ENCODE data around the gene TSPAN17. TPM values are rescaled to one million over a fixed set of nuclear protein-coding genes. Genes with fewer than 3 reads are reported as not detected.

TSPAN17 gene
- total RNA-seq, 6 experiments from 2014 or later: 10.9 to 20.8 (median 13.6) TPM

DNA sequence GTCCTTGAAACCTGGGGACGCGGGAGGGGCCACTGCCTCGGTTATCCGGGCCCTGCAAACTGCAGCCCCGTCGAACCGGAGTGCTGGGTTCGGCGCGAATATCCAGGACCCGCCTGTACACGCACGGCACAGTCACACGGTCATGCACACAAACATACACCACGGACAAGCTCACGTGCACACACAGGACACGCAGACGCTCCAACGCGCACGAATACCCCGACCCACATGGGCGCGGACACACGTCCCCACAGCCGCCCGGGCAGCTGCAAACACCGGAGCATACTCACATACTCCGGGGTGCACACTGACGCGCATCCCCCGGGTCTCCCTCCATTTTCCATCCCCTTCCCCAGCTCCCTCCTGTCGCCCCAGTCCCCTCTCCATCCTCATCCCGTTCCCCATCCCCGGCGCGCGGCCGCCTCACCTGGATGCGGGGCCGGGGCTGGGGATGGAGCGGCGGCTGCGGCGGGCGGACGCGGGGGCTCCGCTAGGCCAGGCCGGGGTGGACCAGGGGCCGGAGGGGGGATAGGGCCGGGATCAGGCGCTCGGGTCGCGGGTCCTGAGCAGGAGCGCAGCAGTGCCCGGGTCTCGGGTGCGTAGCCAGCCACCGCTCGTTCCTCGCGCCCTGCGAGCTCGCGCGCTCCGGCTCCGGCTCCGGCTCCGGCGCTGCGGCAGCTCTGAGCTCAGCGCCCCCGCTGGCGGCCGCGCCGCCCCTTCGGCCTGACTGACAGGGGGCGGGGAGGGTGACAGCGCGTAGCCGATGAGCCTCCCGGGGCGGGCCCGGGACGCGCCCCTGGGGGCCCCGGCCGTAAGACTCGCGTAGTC lies 17.2 kb upstream of the TSPAN17 start, which contains the start of the genes EIF4E1B and SNCB:
TSS of gene EIF4E1B (plus strand) at position 823 of the 828 bp plus-strand sequence. CDS start 12,113 bp downstream, outside the sequence.
TSS of gene SNCB (minus strand) at position 682 of the 828 bp plus-strand sequence. CDS start 880 bp downstream, outside the sequence.
- 0% methylated on average over 18 of the region's 94 CpGs for WGBS (ENCODE audit: insufficient coverage, low coverage, low lambda C conversion rate, missing lambda C conversion rate)
- TF ChIP-seq, protein P1, sequence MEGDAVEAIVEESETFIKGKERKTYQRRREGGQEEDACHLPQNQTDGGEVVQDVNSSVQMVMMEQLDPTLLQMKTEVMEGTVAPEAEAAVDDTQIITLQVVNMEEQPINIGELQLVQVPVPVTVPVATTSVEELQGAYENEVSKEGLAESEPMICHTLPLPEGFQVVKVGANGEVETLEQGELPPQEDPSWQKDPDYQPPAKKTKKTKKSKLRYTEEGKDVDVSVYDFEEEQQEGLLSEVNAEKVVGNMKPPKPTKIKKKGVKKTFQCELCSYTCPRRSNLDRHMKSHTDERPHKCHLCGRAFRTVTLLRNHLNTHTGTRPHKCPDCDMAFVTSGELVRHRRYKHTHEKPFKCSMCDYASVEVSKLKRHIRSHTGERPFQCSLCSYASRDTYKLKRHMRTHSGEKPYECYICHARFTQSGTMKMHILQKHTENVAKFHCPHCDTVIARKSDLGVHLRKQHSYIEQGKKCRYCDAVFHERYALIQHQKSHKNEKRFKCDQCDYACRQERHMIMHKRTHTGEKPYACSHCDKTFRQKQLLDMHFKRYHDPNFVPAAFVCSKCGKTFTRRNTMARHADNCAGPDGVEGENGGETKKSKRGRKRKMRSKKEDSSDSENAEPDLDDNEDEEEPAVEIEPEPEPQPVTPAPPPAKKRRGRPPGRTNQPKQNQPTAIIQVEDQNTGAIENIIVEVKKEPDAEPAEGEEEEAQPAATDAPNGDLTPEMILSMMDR (IDR thresholded peaks at IDR 0.05): no peak
- Histone ChIP-seq H3K27me3 (peaks cover 4 to 5% of the 10 kb centered on the region in 2 donors), H3K36me3 (no peaks in the 10 kb centered on the region), H3K9me3 (no peaks in the 10 kb centered on the region), H3K4me1 (peaks cover 0 to 11% (median 0%) of the 10 kb centered on the region in 4 donors), H3K4me3 (no peak within 1 kb of the TSS), H3K27ac (no peak within 1 kb of the TSS)
- DNase-seq: no peak
- intact Hi-C loops (cut with DNase I): no loop called here
- peak; percentile 50 to 65 (median 62) for ATAC-seq

DNA sequence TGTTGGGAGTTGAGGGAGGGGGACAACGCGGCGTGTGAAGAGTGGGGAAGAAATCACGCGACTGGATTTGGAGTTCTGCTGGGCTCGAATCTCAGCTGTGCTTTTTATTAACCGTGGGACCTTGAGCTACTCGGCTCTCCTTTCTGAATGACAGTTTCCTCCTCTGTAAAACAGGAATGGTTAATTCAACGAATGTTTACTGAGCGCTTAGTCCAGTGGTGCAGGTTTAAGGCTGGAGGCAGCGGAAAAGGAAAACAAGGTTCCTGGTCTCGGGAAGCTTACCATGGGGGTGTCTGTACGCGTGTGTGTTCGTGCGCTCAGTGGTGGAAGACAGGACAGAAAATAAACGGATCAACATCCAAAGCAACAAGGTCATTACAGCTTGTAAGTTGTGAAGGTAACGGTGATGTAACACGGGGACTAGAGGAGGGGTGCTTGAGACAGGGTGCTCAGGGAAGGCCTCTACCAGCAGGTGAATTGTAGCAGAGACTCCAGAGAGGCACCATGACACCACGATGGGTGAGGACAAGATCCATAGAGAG lies 16.5 kb upstream of the TSPAN17 start:
- no peaks in the 10 kb centered on the region for H3K36me3 ChIP-seq
- peaks cover 4 to 5% of the 10 kb centered on the region in 2 donors for H3K27me3 ChIP-seq
- H3K4me1 ChIP-seq: peaks cover 0 to 11% (median 0%) of the 10 kb centered on the region in 4 donors
- intact Hi-C loops (cut with DNase I): no loop called here
- ATAC-seq (no peak), DNase-seq (no peak)
- 7% methylated on average over 14 of the region's 20 CpGs for whole genome bisulfite sequencing (ENCODE audit: insufficient coverage, low coverage, low lambda C conversion rate, missing lambda C conversion rate)
- H3K27ac ChIP-seq: no peak overlapping the region
- no peaks in the 10 kb centered on the region for H3K9me3 ChIP-seq
- H3K4me3 ChIP-seq: no peak overlapping the region
- TF ChIP-seq, protein P1 (IDR thresholded peaks at IDR 0.05): no peak
- TF ChIP-seq POLR2A (IDR thresholded peaks at IDR 0.05): no peak

DNA sequence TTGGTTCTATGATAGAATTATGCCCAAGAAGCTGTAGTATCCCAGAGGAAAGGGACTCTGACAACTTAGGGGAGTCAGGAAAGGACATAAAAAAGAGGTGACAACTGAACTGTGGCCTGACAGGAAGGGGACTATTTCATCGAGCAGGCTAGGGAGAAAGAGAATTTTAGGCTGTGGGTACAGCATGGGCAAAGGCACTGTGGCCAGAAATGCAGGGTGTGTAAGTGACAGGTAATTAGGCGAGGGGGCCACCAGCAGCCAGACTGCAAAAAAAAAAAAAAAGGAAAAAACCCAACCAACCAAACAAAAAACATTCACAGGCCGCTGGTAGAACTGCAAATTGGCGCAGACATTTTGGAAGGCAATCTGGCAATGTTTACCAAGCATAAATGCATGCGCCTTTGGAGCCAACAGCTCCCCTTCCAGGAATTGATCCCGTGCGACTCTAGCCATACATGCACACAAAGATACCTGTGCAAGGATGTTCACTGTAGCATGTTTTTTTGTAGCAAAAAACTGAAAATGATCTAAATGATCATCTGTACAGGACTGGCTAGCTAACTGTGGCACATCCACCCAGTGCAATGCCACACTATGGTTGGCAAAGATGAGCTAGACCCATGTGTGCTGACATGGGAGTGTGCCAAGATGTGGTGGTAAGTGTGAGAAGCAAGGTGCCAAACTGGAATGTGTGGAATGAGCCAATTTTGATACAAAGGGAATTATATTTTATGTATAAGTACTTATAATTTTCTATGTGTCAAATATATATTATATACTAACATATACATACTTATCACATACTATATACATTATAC lies 15.7 kb upstream of the TSPAN17 start:
- TF ChIP-seq POLR2A (IDR thresholded peaks at IDR 0.05): no peak
- TF ChIP-seq, protein P1 (IDR thresholded peaks at IDR 0.05): no peak
- Histone ChIP-seq H3K4me1 (peaks cover 0 to 11% (median 0%) of the 10 kb centered on the region in 4 donors), H3K27ac (no peak overlapping the region), H3K27me3 (peaks cover 4 to 5% of the 10 kb centered on the region in 2 donors), H3K36me3 (no peaks in the 10 kb centered on the region), H3K4me3 (no peak overlapping the region), H3K9me3 (no peaks in the 10 kb centered on the region)
- intact Hi-C loops (cut with DNase I): no loop called here
- ATAC-seq (no peak), DNase-seq (no peak)
- WGBS (ENCODE audit: insufficient coverage, low coverage, low lambda C conversion rate, missing lambda C conversion rate): 59% methylated on average over 7 of the region's 7 CpGs

DNA sequence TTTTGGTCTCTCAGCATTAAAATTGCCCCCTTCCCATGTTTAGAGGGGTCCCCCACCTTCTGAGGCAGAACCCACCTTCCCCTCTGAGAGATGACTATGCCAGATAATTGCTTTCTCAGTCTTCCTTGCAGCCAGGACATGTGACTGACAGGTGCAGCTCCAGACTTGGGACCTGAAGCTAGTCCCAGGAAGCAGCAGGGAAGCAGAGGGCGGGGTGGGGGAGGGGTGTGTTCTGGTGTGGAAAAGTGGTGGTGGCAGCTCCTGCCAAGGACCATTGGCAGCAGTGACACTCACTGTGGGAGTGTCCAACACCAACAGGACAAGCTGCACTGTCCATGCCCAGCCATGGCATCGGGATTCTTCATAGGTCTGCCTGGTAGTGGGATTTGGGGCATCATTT lies 14.5 kb upstream of the TSPAN17 start:
- ATAC-seq (no peak), DNase-seq (no peak)
- H3K27ac ChIP-seq: no peak overlapping the region
- peaks cover 0 to 11% (median 0%) of the 10 kb centered on the region in 4 donors for H3K4me1 ChIP-seq
- H3K36me3 ChIP-seq: no peaks in the 10 kb centered on the region
- no CpG with 5 or more reads among the region's 2 CpGs for WGBS (ENCODE audit: insufficient coverage, low coverage, low lambda C conversion rate, missing lambda C conversion rate)
- TF ChIP-seq, protein P1 (IDR thresholded peaks at IDR 0.05): no peak
- no peak for TF ChIP-seq POLR2A (IDR thresholded peaks at IDR 0.05)
- intact Hi-C loops (cut with DNase I): no loop called here
- no peak overlapping the region for H3K4me3 ChIP-seq
- H3K27me3 ChIP-seq: peaks cover 4 to 5% of the 10 kb centered on the region in 2 donors
- H3K9me3 ChIP-seq: no peaks in the 10 kb centered on the region

All from right lobe of liver (tissue), 6 donors.